Thoracic aorta (tissue), 2 donors: ENCODE measurements around the gene SNRK. TPM values are rescaled to one million over a fixed set of nuclear protein-coding genes. Genes with fewer than 3 reads are reported as not detected.
"Not testable (repeated sequence)": the region's sequence is repeated elsewhere in the genome, so short reads cannot be mapped to it uniquely, and the experiment has no call there.

Source experiments
- ATAC-seq: fragments of 150-250 bp; one replicate; pipeline ENCODE4 v1.8.0; 2017; ENCODE audit warnings: low read depth; ENCODE audit not compliant: insufficient number of reproducible peaks, low FRiP score
- DNase-seq: peaks from one replicate; pipeline ENCODE4 v3.0.0-alpha.2; 2020; ENCODE audit warnings: low spot score
- H3K27ac ChIP-seq, 2 donors: fragments of 200-600 bp; sonication (generic); 1 replicate in 1 of 2; 2 replicates in 1 of 2; pipeline ENCODE4 v1.5.1; 2016; ENCODE audit warnings: mild to moderate bottlenecking in 2 of 2, moderate library complexity in 2 of 2
- H3K27me3 ChIP-seq: fragments of 200-600 bp; sonication (generic); replicated peaks from 2 replicates; pipeline ENCODE4 v1.6.0; 2016; ENCODE audit warnings: mild to moderate bottlenecking; ENCODE audit not compliant: insufficient read depth
- H3K36me3 ChIP-seq: fragments of 200-600 bp; sonication (generic); one replicate; pipeline ENCODE4 v1.5.1; 2016
- H3K4me1 ChIP-seq, 2 donors: fragments of 200-600 bp; sonication (generic); 1 replicate in 1 of 2; 2 replicates in 1 of 2; pipeline versions ENCODE4 v1.5.1 to v1.6.0; 2016; ENCODE audit warnings: low read depth in 2 of 2, mild to moderate bottlenecking in 1 of 2; ENCODE audit not compliant: control insufficient read depth in 1 of 2
- H3K4me3 ChIP-seq: fragments of 200-600 bp; sonication (generic); 2 replicates; pipeline ENCODE4 v1.5.1; 2016; ENCODE audit warnings: mild to moderate bottlenecking
- H3K9me3 ChIP-seq: fragments of 200-600 bp; sonication (generic); 2 replicates; pipeline ENCODE4 v1.5.1; 2016
- total RNA-seq, 2 donors: library from RNA; depleted of rRNA; stranded (reverse); fragments of >200 nt; gene quantifications; one replicate each; pipeline versions ENCODE4 v1.1.0 to v1.2.3, GENCODE V29; 2016
- TF ChIP-seq, protein P1 (sequence below): fragments of 200-600 bp; sonication (generic); IDR thresholded peaks from one replicate; pipeline ENCODE4 v1.5.1; 2019; ENCODE audit warnings: antibody characterized with exemption

Gene SNRK
- total RNA-seq, 2 donors from 2014 or later = 26.5 to 82.6 TPM

DNA sequence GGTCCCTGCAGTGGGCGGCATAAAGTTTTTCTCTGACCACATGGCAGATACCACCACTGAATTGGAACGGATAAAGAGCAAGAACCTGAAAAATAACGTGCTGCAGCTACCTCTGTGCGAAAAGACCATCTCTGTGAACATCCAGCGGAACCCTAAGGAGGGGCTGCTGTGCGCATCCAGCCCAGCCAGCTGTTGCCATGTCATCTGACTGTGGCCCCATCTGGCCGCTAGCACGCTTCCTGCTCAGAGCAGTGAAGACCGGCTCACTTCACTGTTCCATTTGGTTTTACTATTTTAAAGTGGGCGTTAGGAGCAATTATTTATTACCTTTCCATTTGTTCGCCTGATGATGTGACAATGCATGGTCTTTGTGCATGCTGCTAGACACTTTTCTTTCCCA, 62.0 kb downstream of the SNRK start:
- H3K4me3 ChIP-seq = no peak overlapping the region
- H3K4me1 ChIP-seq = no peaks in the 10 kb centered on the region
- no peak overlapping the region for H3K27ac ChIP-seq
- DNase-seq = no peak
- H3K36me3 ChIP-seq = peaks cover 38% of the 10 kb centered on the region
- H3K9me3 ChIP-seq = peaks cover 7% of the 10 kb centered on the region
- no peaks in the 10 kb centered on the region for H3K27me3 ChIP-seq
- TF ChIP-seq, protein P1, sequence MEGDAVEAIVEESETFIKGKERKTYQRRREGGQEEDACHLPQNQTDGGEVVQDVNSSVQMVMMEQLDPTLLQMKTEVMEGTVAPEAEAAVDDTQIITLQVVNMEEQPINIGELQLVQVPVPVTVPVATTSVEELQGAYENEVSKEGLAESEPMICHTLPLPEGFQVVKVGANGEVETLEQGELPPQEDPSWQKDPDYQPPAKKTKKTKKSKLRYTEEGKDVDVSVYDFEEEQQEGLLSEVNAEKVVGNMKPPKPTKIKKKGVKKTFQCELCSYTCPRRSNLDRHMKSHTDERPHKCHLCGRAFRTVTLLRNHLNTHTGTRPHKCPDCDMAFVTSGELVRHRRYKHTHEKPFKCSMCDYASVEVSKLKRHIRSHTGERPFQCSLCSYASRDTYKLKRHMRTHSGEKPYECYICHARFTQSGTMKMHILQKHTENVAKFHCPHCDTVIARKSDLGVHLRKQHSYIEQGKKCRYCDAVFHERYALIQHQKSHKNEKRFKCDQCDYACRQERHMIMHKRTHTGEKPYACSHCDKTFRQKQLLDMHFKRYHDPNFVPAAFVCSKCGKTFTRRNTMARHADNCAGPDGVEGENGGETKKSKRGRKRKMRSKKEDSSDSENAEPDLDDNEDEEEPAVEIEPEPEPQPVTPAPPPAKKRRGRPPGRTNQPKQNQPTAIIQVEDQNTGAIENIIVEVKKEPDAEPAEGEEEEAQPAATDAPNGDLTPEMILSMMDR = no peak
- no peak for ATAC-seq

DNA sequence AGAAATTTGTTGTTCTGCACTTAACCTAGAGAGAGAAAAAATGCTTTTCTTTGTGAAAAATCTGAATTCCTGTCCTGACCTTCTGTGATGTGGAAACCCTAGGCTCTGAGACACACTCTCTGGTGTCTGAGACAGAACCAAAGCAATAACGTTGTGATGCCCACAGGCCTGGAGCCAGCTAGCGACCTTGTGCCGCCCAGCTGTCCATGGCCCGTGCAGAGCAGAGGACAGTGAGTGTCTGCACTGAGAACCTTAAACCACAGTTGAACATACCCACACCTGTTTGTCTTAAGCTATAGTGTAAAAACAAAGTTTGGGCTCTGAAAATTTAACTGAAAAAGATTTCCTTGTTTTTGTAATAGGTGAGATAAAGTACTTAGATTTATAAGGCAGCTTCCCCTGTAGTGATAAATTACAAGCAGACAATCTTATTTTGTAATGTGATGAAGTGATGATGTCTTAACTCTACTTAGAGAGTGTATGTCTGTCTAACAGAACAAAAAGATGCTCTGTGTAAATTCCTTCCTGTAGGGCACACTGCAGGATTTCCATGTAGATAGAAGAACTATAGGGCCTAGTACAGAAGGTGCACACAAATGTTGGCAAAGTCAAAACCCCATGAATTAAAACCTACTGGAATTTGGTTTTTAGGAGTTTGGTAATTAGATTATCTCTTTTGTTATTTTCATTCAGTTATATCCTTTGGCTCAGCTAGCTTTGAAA, 62.7 kb downstream of the SNRK start:
- no peak for DNase-seq
- Histone ChIP-seq H3K27ac (no peak overlapping the region), H3K27me3 (no peaks in the 10 kb centered on the region), H3K36me3 (peaks cover 32% of the 10 kb centered on the region), H3K4me3 (no peak overlapping the region), H3K4me1 (no peaks in the 10 kb centered on the region), H3K9me3 (peaks cover 14% of the 10 kb centered on the region)
- no peak for ATAC-seq
- TF ChIP-seq, protein P1 = no peak

DNA sequence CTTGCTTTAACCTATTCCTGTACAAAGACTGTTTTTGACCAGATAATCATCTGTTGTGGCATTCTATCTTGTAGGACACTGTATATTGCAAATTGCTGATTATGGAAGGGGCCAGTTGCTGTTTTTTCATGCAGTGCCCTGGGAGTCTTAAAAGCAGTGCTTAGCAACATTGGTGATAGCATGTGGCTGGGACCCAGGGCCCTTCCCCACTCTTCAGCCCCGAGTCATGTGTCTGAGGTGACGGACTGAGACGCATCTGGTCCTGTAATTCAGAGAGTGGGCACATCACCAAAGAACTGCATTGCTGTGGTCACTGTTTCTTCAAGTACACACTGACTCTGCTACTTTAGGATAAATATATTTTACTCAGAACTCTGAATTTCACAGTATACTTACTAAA, 63.4 kb downstream of the SNRK start:
- Histone ChIP-seq H3K27me3 (no peaks in the 10 kb centered on the region), H3K4me1 (no peaks in the 10 kb centered on the region), H3K9me3 (peaks cover 14% of the 10 kb centered on the region), H3K27ac (no peak overlapping the region), H3K4me3 (no peak overlapping the region), H3K36me3 (peaks cover 25% of the 10 kb centered on the region)
- no peak for ATAC-seq
- DNase-seq = no peak
- TF ChIP-seq, protein P1 = no peak

DNA sequence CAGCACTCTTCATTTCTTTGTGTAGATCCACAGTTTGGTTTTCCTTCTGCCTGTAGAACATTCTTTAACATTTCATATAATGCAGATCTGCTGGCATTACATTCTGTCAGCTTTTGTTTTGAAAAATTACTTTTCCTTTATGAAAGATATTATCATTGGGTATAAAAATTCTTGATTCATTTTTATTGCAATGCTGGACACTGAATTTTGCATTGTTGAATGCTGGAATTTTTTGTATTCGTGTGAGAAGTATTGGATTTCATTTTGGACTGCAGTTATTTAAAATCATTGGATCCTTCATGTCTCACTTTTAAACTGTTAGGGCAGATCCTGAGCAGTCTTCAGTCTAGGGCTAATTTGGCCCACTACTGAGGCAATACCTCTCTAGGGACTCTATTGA, 67.1 kb downstream of the SNRK start:
- no peak for DNase-seq
- H3K27ac ChIP-seq = no peak overlapping the region
- H3K4me1 ChIP-seq = no peaks in the 10 kb centered on the region
- no peaks in the 10 kb centered on the region for H3K27me3 ChIP-seq
- TF ChIP-seq, protein P1 = no peak
- ATAC-seq = no peak
- peaks cover 24% of the 10 kb centered on the region for H3K9me3 ChIP-seq
- H3K36me3 ChIP-seq = peaks cover 12% of the 10 kb centered on the region
- H3K4me3 ChIP-seq = no peak overlapping the region

DNA sequence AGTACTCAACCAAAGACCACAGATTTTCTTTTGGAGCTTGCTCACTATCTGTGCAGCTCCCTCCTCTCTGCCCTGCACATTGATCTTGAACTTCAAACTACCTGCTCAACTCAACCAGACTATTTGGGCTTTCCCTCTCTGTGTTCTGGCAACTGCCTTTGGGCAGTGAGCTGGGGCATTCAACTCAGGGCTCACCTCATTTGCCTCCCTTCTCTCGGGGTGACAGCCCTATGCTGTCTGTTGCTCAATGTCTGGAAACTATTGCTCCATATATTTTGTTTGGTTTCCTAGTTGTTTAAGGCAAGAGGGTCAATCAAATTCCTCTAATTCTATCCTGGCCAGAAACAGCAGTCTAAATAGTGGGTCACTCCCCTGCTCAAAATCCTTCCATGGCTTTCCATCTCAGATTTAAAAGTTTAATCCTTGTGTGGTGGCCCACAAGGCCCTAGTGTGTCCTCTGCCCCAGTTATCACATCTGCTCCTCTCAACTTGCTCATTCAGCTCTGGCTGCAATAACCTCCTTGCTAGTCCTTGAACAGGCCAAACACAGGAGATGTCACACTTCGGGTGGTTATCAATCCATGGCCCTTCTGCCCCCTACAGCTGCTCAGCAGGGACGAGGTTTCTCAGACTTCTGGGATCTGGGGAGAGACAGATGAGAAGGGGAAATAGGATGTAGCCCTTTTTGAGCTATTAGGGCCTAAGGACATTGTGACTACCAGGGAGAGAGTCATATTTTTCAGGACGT, 67.8 kb downstream of the SNRK start:
- ATAC-seq (no peak), DNase-seq (no peak)
- TF ChIP-seq, protein P1 = no peak
- H3K4me1 ChIP-seq = no peaks in the 10 kb centered on the region
- peaks cover 9% of the 10 kb centered on the region for H3K36me3 ChIP-seq
- H3K4me3 ChIP-seq = no peak overlapping the region
- peaks cover 24% of the 10 kb centered on the region for H3K9me3 ChIP-seq
- no peak overlapping the region for H3K27ac ChIP-seq
- no peaks in the 10 kb centered on the region for H3K27me3 ChIP-seq

DNA sequence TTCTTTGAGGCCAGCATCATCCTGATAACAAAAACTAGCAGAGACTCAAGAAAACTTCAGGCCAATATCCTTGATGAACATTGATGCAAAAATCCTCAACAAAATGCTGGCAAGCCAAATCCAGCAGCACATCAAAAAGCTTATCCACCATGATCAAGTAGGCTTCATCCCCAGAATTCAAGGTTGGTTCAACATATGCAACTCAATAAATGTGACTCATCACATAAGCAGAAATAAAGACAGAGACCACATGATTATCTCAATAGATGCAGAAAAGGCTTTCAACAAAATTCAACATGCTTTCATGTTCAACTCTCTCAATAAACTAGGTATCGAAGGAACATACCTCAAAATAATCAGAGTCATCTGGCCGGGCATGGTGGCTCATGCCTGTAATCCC, 69.7 kb downstream of the SNRK start:
- H3K4me3 ChIP-seq, ATAC-seq, DNase-seq, H3K27me3 ChIP-seq, H3K27ac ChIP-seq, H3K4me1 ChIP-seq, H3K36me3 ChIP-seq: not testable (repeated sequence)
- peaks cover 24% of the 10 kb centered on the region for H3K9me3 ChIP-seq
